Central memory CD8-positive, alpha-beta T cell (primary cell): ENCODE data around the gene LRRC47.

Experiments
- ATAC-seq: fragments of 150-1000 bp; cut with Tn5 transposase; replicated peaks from 2 replicates; pipeline ENCODE4 v1.10.0; 2022; ENCODE audit warnings: mild to moderate bottlenecking, moderate FRiP score, moderate number of reproducible peaks; ENCODE audit not compliant: poor library complexity, severe bottlenecking; ENCODE audit errors: extremely low read depth
- DNase-seq, 2 donors: peaks; one replicate each; pipeline ENCODE4 v3.0.0; 2021; ENCODE audit warnings: low spot score in 2 of 2
- H3K27ac Mint-ChIP-seq: one replicate; pipeline ENCODE4 v1.8.0; 2022; ENCODE audit warnings: low read depth, mild to moderate bottlenecking, moderate library complexity, mixed read lengths
- H3K27me3 Mint-ChIP-seq: one replicate; pipeline ENCODE4 v1.8.0; 2022; ENCODE audit warnings: mixed read lengths
- H3K36me3 Mint-ChIP-seq: one replicate; pipeline ENCODE4 v1.8.0; 2022; ENCODE audit warnings: mild to moderate bottlenecking, moderate library complexity, mixed read lengths; ENCODE audit not compliant: insufficient read depth
- H3K4me1 Mint-ChIP-seq: one replicate; pipeline ENCODE4 v1.8.0; 2022; ENCODE audit warnings: mixed read lengths
- H3K4me3 Mint-ChIP-seq: one replicate; pipeline ENCODE4 v1.8.0; 2022; ENCODE audit warnings: mild to moderate bottlenecking, moderate library complexity, mixed read lengths
- H3K9me3 Mint-ChIP-seq: one replicate; pipeline ENCODE4 v1.8.0; 2022; ENCODE audit warnings: mixed read lengths

LRRC47 gene

DNA sequence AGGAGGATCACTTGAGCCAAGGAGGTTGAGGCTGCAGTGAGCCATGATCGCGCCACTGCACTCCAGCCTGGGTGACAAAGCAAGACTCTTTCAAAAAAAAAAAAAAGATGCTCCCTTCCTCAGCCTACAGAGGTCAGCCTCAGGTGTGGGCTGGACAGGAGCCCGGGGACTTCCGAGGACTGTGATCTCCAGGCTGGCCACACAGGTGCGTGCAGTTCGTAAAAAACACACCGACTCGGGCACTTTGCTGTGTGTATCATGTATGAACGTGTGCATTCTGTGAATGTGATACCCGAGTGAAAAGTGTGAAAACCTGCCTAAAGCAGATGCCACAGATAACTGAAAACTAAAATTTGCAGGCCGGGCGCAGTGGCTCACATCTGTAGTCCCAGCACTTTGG is 52.5 kb downstream of the LRRC47 start:
- no peaks in the 10 kb centered on the region for H3K9me3 Mint-ChIP-seq
- ATAC-seq, result no peak
- H3K27me3 Mint-ChIP-seq, result no peaks in the 10 kb centered on the region
- H3K27ac Mint-ChIP-seq, result no peak overlapping the region
- H3K36me3 Mint-ChIP-seq, result peaks cover 10% of the 10 kb centered on the region
- H3K4me1 Mint-ChIP-seq, result peaks cover 19% of the 10 kb centered on the region
- no peak for DNase-seq
- H3K4me3 Mint-ChIP-seq, result no peak overlapping the region

DNA sequence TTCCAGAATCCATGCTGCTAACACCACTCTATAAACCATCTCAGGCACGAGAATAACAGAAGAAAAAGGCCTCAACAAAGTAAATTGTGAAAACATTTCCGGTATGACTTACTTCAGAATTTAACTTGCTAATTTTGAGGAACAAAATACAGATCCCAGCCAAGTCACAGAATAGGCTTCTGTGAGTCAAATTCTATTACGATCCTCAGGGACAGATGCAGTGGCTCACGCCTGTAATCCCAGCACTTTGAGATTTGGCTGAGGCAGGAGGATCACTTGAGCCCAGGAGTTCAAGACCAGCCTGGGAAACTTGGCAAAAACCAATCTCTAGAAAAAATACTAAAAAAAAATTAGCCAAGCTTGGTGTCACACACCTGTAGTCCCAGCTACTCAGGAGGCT is 52.9 kb downstream of the LRRC47 start:
- H3K4me3 Mint-ChIP-seq, result no peak overlapping the region
- ATAC-seq (no peak), DNase-seq (no peak)
- H3K27me3 Mint-ChIP-seq, result no peaks in the 10 kb centered on the region
- H3K27ac Mint-ChIP-seq, result no peak overlapping the region
- H3K9me3 Mint-ChIP-seq, result no peaks in the 10 kb centered on the region
- H3K36me3 Mint-ChIP-seq, result peaks cover 10% of the 10 kb centered on the region
- H3K4me1 Mint-ChIP-seq, result peaks cover 19% of the 10 kb centered on the region

GRCh38 chr1:3742439-3743298 is 53.6 kb downstream of the LRRC47 start:
- Mint-ChIP-seq H3K27me3 (no peaks in the 10 kb centered on the region), H3K36me3 (peaks cover 10% of the 10 kb centered on the region), H3K4me1 (peaks cover 12% of the 10 kb centered on the region), H3K4me3 (no peak overlapping the region), H3K27ac (no peak overlapping the region), H3K9me3 (no peaks in the 10 kb centered on the region)
- no peak for DNase-seq
- no peak for ATAC-seq

GRCh38 chr1:3741566-3742438 is 54.5 kb downstream of the LRRC47 start:
- peaks cover 10% of the 10 kb centered on the region for H3K4me1 Mint-ChIP-seq
- no peaks in the 10 kb centered on the region for H3K27me3 Mint-ChIP-seq
- no peaks in the 10 kb centered on the region for H3K9me3 Mint-ChIP-seq
- peaks cover 10% of the 10 kb centered on the region for H3K36me3 Mint-ChIP-seq
- no peak overlapping the region for H3K4me3 Mint-ChIP-seq
- no peak overlapping the region for H3K27ac Mint-ChIP-seq
- DNase-seq (no peak), ATAC-seq (no peak)

- Mint-ChIP-seq H3K4me1 (peaks cover 6% of the 10 kb centered on the region), H3K4me3 (no peak overlapping the region), H3K9me3 (no peaks in the 10 kb centered on the region), H3K27me3 (no peaks in the 10 kb centered on the region), H3K36me3 (peaks cover 6% of the 10 kb centered on the region), H3K27ac (no peak overlapping the region)
- no peak for ATAC-seq
- DNase-seq, result no peak
These were observed 55.5 kb downstream of the LRRC47 start for GRCh38 chr1:3740752-3741151.

DNA sequence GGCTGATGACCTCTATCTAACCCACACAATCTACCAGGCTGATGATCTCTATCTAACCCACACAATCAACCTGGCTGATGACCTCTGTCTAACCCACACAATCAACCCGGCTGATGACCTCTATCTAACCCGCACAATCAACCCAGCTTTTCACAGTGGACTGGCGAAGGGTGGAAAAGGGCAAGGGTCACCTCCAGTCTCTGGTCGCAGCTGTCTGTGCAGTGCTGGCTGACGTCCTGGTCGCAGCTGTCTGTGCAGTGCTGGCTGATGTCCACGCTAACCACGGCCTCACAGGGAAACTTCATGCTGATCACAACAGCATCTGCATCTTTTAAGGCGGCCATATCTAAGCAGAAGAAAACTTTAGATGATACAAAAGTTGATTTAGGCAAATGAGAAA is 56.3 kb downstream of the LRRC47 start:
- DNase-seq (no peak), ATAC-seq (no peak)
- peaks cover 6% of the 10 kb centered on the region for H3K36me3 Mint-ChIP-seq
- H3K4me1 Mint-ChIP-seq, result no peaks in the 10 kb centered on the region
- no peaks in the 10 kb centered on the region for H3K27me3 Mint-ChIP-seq
- no peak overlapping the region for H3K27ac Mint-ChIP-seq
- H3K9me3 Mint-ChIP-seq, result no peaks in the 10 kb centered on the region
- H3K4me3 Mint-ChIP-seq, result no peak overlapping the region

DNA sequence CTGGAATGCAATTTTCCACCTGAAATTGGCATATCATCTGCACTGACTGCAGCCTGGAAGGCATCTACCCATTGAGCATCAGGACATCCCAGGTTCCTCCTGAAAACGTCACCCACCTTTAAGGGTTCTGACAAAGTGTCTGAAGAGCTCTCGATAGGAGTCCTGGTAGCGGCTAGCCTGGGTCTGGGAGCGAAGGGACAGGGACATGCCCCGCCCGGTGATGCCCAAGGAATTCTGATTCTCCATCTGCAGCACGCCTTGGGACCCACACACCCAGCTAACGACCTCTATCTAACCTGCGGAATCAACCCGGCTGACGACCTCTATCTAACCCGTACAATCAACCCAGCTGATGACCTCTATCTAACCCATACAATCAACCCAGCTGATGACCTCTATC is 57.4 kb downstream of the LRRC47 start:
- Mint-ChIP-seq H3K9me3 (no peaks in the 10 kb centered on the region), H3K4me3 (no peak overlapping the region), H3K27ac (no peak overlapping the region), H3K4me1 (no peaks in the 10 kb centered on the region), H3K36me3 (peaks cover 5% of the 10 kb centered on the region), H3K27me3 (no peaks in the 10 kb centered on the region)
- DNase-seq (no peak), ATAC-seq (no peak)

- Mint-ChIP-seq H3K27ac (no peak overlapping the region), H3K4me3 (no peak overlapping the region), H3K4me1 (no peaks in the 10 kb centered on the region), H3K9me3 (no peaks in the 10 kb centered on the region), H3K27me3 (no peaks in the 10 kb centered on the region), H3K36me3 (peaks cover 1% of the 10 kb centered on the region)
- ATAC-seq, result no peak
- no peak for DNase-seq
These were observed 59.6 kb downstream of the LRRC47 start for GRCh38 chr1:3736708-3737107.

GRCh38 chr1:3736131-3736561 is 60.2 kb downstream of the LRRC47 start:
- Mint-ChIP-seq H3K27me3 (no peaks in the 10 kb centered on the region), H3K36me3 (peaks cover 1% of the 10 kb centered on the region), H3K4me1 (no peaks in the 10 kb centered on the region), H3K4me3 (no peak overlapping the region), H3K27ac (no peak overlapping the region), H3K9me3 (no peaks in the 10 kb centered on the region)
- no peak for DNase-seq
- ATAC-seq, result no peak

- Mint-ChIP-seq H3K4me1 (no peaks in the 10 kb centered on the region), H3K27ac (no peak overlapping the region), H3K36me3 (peaks cover 1% of the 10 kb centered on the region), H3K4me3 (no peak overlapping the region), H3K27me3 (no peaks in the 10 kb centered on the region), H3K9me3 (no peaks in the 10 kb centered on the region)
- DNase-seq (no peak), ATAC-seq (no peak)
These were observed 60.6 kb downstream of the LRRC47 start for GRCh38 chr1:3735688-3736087.

DNA sequence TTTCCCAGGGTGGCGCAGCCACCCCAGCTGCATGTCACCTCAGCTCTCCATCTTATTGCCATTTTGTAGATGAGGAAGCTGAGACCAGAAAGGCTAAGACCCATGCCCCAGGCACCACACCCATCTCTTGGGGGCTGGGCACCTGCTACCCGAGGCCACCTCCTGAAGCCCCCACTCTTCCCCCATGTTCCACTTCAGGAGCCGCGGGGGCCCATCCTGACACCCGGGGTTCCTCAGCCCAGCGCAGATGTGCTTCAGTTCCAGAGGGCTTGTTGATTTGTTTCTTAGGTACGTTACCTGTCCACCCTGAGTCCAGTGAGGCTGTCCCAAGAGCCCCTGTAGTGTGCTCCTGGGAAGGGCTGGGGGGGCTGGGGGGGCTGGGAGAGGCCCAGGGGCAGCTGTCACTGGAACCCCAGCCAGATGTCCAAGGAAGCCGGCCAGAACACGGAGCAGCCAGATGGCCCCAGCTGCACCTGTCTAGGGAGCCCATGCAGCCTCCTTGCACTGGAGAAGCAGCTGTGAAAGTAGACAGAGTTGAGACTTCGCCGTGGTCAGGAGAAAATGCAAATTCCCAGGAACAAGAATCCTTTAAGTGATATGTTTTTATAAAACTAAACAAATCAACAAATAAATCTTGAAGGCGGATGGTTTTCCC is 61.1 kb downstream of the LRRC47 start:
- Mint-ChIP-seq H3K27ac (no peak overlapping the region), H3K9me3 (no peaks in the 10 kb centered on the region), H3K4me1 (no peaks in the 10 kb centered on the region), H3K36me3 (peaks cover 1% of the 10 kb centered on the region), H3K27me3 (no peaks in the 10 kb centered on the region), H3K4me3 (no peak overlapping the region)
- ATAC-seq (no peak), DNase-seq (no peak)

- Mint-ChIP-seq H3K4me1 (no peaks in the 10 kb centered on the region), H3K9me3 (no peaks in the 10 kb centered on the region), H3K4me3 (no peak overlapping the region), H3K27ac (no peak overlapping the region), H3K27me3 (no peaks in the 10 kb centered on the region), H3K36me3 (peaks cover 1% of the 10 kb centered on the region)
- no peak for DNase-seq
- ATAC-seq, result no peak
These were observed 61.7 kb downstream of the LRRC47 start for GRCh38 chr1:3734602-3735001.
